ENCODE measurements around the gene CTSE. TPM values are rescaled to one million over a fixed set of nuclear protein-coding genes. Genes with fewer than 3 reads are reported as not detected.
A peak's percentile ranks its signal among the peaks of the same experiment; 100 is the strongest.

The CTSE gene
- total and polyA plus RNA-seq, 7 experiments from 2014 or later = not detected

DNA sequence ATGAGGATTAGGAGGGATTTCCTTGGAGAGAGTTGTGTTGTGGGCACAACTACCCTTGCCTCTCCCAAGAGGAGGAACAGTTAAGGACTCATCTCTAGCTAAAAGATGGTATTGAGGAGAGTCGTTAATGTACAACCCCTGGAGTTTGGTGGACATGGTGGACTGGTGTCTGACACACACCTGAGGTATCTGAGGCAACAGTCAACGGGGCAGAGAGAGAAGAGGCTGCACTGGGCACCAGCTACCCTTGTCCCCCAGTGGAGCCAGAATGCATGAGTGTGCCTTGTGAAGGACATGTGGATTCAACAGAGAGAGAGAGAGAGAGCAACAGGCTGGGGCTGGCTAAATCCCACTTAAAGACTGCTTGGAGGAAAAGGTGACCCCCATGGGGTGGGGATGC is 33.5 kb downstream of the CTSE start:
- peaks cover 0 to 17% (median 9%) of the 10 kb centered on the region in 5 donors for H3K27me3 Mint-ChIP-seq
- CTCF ChIA-PET = no interaction called here
- intact Hi-C loops (cut with micrococcal nuclease) = no loop called here

DNA sequence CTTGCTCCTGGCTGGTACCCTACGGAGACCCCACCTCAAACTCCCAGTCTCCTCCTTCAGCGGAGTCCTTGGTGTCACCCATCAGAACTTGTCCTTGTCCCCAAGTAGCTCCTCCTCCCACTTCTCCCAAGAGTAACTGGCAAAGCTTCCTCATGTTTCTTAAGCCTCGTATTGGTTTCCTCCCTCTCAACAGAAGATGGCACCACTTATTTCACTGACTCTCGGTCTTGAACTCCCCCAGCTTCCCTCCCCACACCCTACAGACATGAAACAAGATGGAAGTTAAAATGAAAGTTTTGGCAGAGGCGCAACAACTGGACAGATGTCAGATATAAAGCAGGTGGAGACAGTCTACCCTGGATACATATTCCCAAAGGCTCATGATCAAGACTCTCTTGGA is 33.9 kb downstream of the CTSE start:
- Histone ChIP-seq H3K4me3 (ENCODE audit: low read length) (no peak overlapping the region), H3K36me3 (ENCODE audit: control insufficient read depth in 2 of 3, insufficient read depth in 3 of 3, low read length in 3 of 3) (no peaks in the 10 kb centered on the region), H3K9me3 (ENCODE audit: control insufficient read depth in 2 of 3, low read length in 3 of 3) (no peaks in the 10 kb centered on the region), H3K4me1 (ENCODE audit: control insufficient read depth in 2 of 2, insufficient read depth in 2 of 2, low read length in 2 of 2) (no peaks in the 10 kb centered on the region), H3K27me3 (ENCODE audit: control insufficient read depth in 2 of 2, insufficient read depth in 2 of 2, low read length in 2 of 2) (no peaks in the 10 kb centered on the region), H3K27ac (ENCODE audit: low read depth, low read length) (no peak overlapping the region)
- intact Hi-C loops (cut with micrococcal nuclease) = no loop called here
- ChIA-PET POLR2A (no interaction called here), CTCF (no interaction called here)
- Mint-ChIP-seq H3K27me3 (peaks cover 0 to 17% (median 9%) of the 10 kb centered on the region in 5 donors), H3K4me1 (peaks cover 0 to 2% (median 0%) of the 10 kb centered on the region in 7 donors), H3K27ac (no peak overlapping the region), H3K9me3 (no peaks in the 10 kb centered on the region), H3K36me3 (no peaks in the 10 kb centered on the region), H3K4me3 (no peak overlapping the region)
- DNase-seq (no peak), ATAC-seq (no peak)

More for the DNA sequence above, 33.5 kb downstream of the CTSE start:
- Histone ChIP-seq H3K4me1 (ENCODE audit: control insufficient read depth in 2 of 2, insufficient read depth in 2 of 2, low read length in 2 of 2) (no peaks in the 10 kb centered on the region), H3K36me3 (ENCODE audit: control insufficient read depth in 2 of 3, insufficient read depth in 3 of 3, low read length in 3 of 3) (no peaks in the 10 kb centered on the region), H3K27me3 (ENCODE audit: control insufficient read depth in 2 of 2, insufficient read depth in 2 of 2, low read length in 2 of 2) (no peaks in the 10 kb centered on the region), H3K4me3 (ENCODE audit: low read length) (no peak overlapping the region), H3K27ac (ENCODE audit: low read depth, low read length) (no peak overlapping the region), H3K9me3 (ENCODE audit: control insufficient read depth in 2 of 3, low read length in 3 of 3) (no peaks in the 10 kb centered on the region)
- H3K36me3 Mint-ChIP-seq = no peaks in the 10 kb centered on the region
- H3K4me1 Mint-ChIP-seq = peaks cover 0 to 2% (median 0%) of the 10 kb centered on the region in 7 donors
- ATAC-seq (no peak), DNase-seq (no peak)
- POLR2A ChIA-PET = no interaction called here
- H3K4me3 Mint-ChIP-seq = no peak overlapping the region
- H3K9me3 Mint-ChIP-seq = no peaks in the 10 kb centered on the region
- H3K27ac Mint-ChIP-seq = peak overlapping the region in 1 of 9 donors; percentile 5

DNA sequence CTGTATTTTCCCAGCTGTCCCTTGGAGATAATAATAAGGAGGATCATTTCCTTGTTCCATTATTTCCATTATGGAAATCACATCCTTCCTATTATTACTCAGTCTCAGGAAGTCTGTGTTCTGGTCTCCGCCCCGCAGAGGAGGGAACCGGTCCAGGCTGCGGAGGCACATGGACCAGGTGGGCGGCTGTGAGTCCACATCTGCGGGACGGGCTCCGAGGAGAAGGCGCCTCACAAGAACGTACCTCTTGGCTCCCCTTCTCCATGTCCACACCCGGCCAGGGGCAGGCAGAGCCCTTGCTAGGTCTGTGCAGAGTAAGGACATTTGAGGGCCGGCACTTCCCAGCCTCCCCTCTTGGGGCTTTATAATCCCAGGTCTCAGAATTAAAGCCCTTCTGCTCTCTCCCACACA is 35.1 kb downstream of the CTSE start:
- intact Hi-C loops (cut with micrococcal nuclease) = no loop called here
- H3K4me3 Mint-ChIP-seq = no peak overlapping the region
- Histone ChIP-seq H3K27ac (ENCODE audit: low read depth, low read length) (no peak overlapping the region), H3K27me3 (ENCODE audit: control insufficient read depth in 2 of 2, insufficient read depth in 2 of 2, low read length in 2 of 2) (no peaks in the 10 kb centered on the region), H3K9me3 (ENCODE audit: control insufficient read depth in 2 of 3, low read length in 3 of 3) (no peaks in the 10 kb centered on the region), H3K4me3 (ENCODE audit: low read length) (no peak overlapping the region), H3K36me3 (ENCODE audit: control insufficient read depth in 2 of 3, insufficient read depth in 3 of 3, low read length in 3 of 3) (no peaks in the 10 kb centered on the region), H3K4me1 (ENCODE audit: control insufficient read depth in 2 of 2, insufficient read depth in 2 of 2, low read length in 2 of 2) (no peaks in the 10 kb centered on the region)
- no peak for ATAC-seq
- H3K4me1 Mint-ChIP-seq = peaks cover 0 to 2% (median 0%) of the 10 kb centered on the region in 7 donors
- no peak for DNase-seq
- no peaks in the 10 kb centered on the region for H3K9me3 Mint-ChIP-seq
- ChIA-PET CTCF (no interaction called here), POLR2A (no interaction called here)
- no peaks in the 10 kb centered on the region for H3K36me3 Mint-ChIP-seq
- no peak overlapping the region for H3K27ac Mint-ChIP-seq
- peaks cover 0 to 14% (median 9%) of the 10 kb centered on the region in 5 donors for H3K27me3 Mint-ChIP-seq

DNA sequence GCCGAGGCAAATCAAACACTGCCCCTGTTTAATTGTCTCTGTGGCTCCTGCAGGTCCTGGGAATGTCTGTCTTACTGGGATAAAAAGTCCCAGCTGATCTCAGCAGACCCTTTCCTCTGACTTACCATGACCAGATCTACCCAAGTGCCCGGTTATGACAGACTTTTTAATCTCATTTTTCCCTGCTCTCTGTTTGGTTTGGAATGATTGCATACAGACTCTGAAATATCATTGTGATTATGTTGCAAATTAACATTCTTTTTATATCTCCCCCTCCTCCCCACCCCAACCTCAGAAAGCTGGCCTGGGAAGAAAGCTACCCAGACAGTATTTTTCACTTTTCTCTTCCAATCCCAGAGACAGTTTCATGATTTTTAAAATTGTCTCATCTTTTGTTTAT is 36.8 kb downstream of the CTSE start:
- Histone ChIP-seq H3K27ac (ENCODE audit: low read depth, low read length) (no peak overlapping the region), H3K36me3 (ENCODE audit: control insufficient read depth in 2 of 3, insufficient read depth in 3 of 3, low read length in 3 of 3) (no peaks in the 10 kb centered on the region), H3K4me3 (ENCODE audit: low read length) (no peak overlapping the region), H3K9me3 (ENCODE audit: control insufficient read depth in 2 of 3, low read length in 3 of 3) (no peaks in the 10 kb centered on the region), H3K27me3 (ENCODE audit: control insufficient read depth in 2 of 2, insufficient read depth in 2 of 2, low read length in 2 of 2) (no peaks in the 10 kb centered on the region), H3K4me1 (ENCODE audit: control insufficient read depth in 2 of 2, insufficient read depth in 2 of 2, low read length in 2 of 2) (no peaks in the 10 kb centered on the region)
- Mint-ChIP-seq H3K27me3 (peaks cover 0 to 14% (median 4%) of the 10 kb centered on the region in 5 donors), H3K9me3 (peaks cover 0 to 5% (median 0%) of the 10 kb centered on the region in 11 donors), H3K4me3 (no peak overlapping the region), H3K27ac (no peak overlapping the region), H3K36me3 (peaks cover 0 to 6% (median 0%) of the 10 kb centered on the region in 5 donors), H3K4me1 (peaks cover 0 to 2% (median 0%) of the 10 kb centered on the region in 7 donors)
- intact Hi-C loops (cut with micrococcal nuclease) = no loop called here
- POLR2A ChIA-PET = interaction anchor here (0.9 kb wide), 1 partner anchor 327 kb away, joined by 3 read pairs; no protein-coding TSS in a partner anchor
- ATAC-seq = no peak
- DNase-seq = no peak
- CTCF ChIA-PET = interaction anchor here (1.4 to 3.3 kb wide), 2 partner anchors 9 to 122 kb away, joined by 4 to 22 read pairs; no protein-coding TSS in a partner anchor

DNA sequence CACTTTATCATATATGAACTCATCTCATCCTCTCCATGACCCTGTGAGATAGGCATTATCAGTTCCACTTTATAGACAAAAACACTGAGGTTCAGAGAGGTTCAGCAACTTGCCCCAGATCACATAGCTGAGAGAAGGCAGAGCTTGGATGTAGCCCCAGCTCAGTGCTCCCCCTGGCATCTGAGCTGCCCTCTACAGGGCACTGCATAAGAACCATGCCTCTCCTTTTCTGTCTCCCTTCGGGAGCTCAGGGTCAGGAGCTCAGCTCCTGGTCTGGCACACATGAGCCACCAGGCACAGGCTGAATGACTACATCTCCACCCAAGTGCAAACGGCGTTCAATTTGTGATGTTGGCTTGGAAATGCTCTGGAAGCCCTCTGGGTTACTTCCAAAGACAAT is 37.4 kb downstream of the CTSE start:
- Histone ChIP-seq H3K4me3 (ENCODE audit: low read length) (no peak overlapping the region), H3K9me3 (ENCODE audit: control insufficient read depth in 2 of 3, low read length in 3 of 3) (no peaks in the 10 kb centered on the region), H3K4me1 (ENCODE audit: control insufficient read depth in 2 of 2, insufficient read depth in 2 of 2, low read length in 2 of 2) (no peaks in the 10 kb centered on the region), H3K27ac (ENCODE audit: low read depth, low read length) (no peak overlapping the region), H3K27me3 (ENCODE audit: control insufficient read depth in 2 of 2, insufficient read depth in 2 of 2, low read length in 2 of 2) (no peaks in the 10 kb centered on the region), H3K36me3 (ENCODE audit: control insufficient read depth in 2 of 3, insufficient read depth in 3 of 3, low read length in 3 of 3) (no peaks in the 10 kb centered on the region)
- no peak for DNase-seq
- intact Hi-C loops (cut with micrococcal nuclease) = no loop called here
- ChIA-PET CTCF (interaction anchor here (0.5 to 3.3 kb wide), 4 partner anchors 8 to 328 kb away, joined by 3 to 22 read pairs (median 4); no protein-coding TSS in a partner anchor), POLR2A (interaction anchor here (0.9 kb wide), 1 partner anchor 326 kb away, joined by 3 read pairs; no protein-coding TSS in a partner anchor)
- H3K9me3 Mint-ChIP-seq = peaks cover 0 to 6% (median 0%) of the 10 kb centered on the region in 11 donors
- no peak for ATAC-seq
- no peak overlapping the region for H3K27ac Mint-ChIP-seq
- H3K4me1 Mint-ChIP-seq = peaks cover 0 to 2% (median 0%) of the 10 kb centered on the region in 7 donors
- no peak overlapping the region for H3K4me3 Mint-ChIP-seq
- H3K36me3 Mint-ChIP-seq = peaks cover 0 to 6% (median 0%) of the 10 kb centered on the region in 5 donors
- peaks cover 0 to 14% (median under 1%) of the 10 kb centered on the region in 5 donors for H3K27me3 Mint-ChIP-seq

DNA sequence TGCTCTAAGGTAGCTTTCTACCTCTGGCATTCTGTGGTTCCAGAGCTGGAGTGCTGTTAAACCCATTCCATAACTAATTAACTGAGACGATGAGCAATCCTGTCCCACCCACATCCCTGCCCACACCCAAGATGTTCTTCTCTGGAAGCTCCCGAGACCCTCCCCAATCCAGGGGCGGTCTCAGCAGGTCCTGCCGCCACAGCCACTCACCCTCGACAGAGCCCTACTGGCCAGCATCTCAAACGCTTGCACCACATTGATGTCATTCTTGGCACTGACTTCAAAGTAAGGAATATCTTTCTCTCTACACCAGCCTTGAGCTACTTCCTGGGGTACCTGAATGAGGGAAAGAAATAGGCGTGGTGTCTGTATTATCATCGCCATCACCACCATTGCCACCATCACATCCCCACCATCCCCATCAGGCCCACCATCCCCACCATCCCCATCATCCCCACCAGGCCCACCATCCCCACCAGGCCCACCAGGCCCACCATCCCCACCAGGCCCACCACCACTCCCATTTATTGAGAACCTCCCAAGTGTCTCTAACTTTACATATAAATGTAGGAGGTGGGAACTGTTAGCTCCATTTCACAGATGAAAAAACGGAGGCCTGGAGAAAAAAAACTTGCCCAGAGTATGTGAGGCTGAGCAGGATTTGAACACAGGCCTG is 38.2 kb downstream of the CTSE start:
- H3K27ac Mint-ChIP-seq = no peak overlapping the region
- intact Hi-C loops (cut with micrococcal nuclease) = no loop called here

More for the DNA sequence above, 38.2 kb downstream of the CTSE start:
- no peak overlapping the region for H3K4me3 Mint-ChIP-seq
- Histone ChIP-seq H3K4me3 (ENCODE audit: low read length) (no peak overlapping the region), H3K9me3 (ENCODE audit: control insufficient read depth in 2 of 3, low read length in 3 of 3) (no peaks in the 10 kb centered on the region), H3K36me3 (ENCODE audit: control insufficient read depth in 2 of 3, insufficient read depth in 3 of 3, low read length in 3 of 3) (no peaks in the 10 kb centered on the region), H3K4me1 (ENCODE audit: control insufficient read depth in 2 of 2, insufficient read depth in 2 of 2, low read length in 2 of 2) (no peaks in the 10 kb centered on the region), H3K27ac (ENCODE audit: low read depth, low read length) (no peak overlapping the region), H3K27me3 (ENCODE audit: control insufficient read depth in 2 of 2, insufficient read depth in 2 of 2, low read length in 2 of 2) (no peaks in the 10 kb centered on the region)
- DNase-seq (no peak), ATAC-seq (no peak)
- H3K36me3 Mint-ChIP-seq = peaks cover 0 to 6% (median 0%) of the 10 kb centered on the region in 5 donors
- peaks cover 0 to 6% (median 0%) of the 10 kb centered on the region in 11 donors for H3K9me3 Mint-ChIP-seq
- ChIA-PET POLR2A (no interaction called here), CTCF (interaction anchor here (1.4 to 3.3 kb wide), 2 partner anchors 8 to 123 kb away, joined by 4 to 22 read pairs; no protein-coding TSS in a partner anchor)
- H3K4me1 Mint-ChIP-seq = peaks cover 0 to 2% (median 0%) of the 10 kb centered on the region in 7 donors
- H3K27me3 Mint-ChIP-seq = peaks cover 0 to 14% (median 0%) of the 10 kb centered on the region in 5 donors
